ENCODE results near the gene RPS16.
A peak's percentile ranks its signal among the peaks of the same experiment; 100 is the strongest.
"Not testable (repeated sequence)": the region's sequence is repeated elsewhere in the genome, so short reads cannot be mapped to it uniquely, and the experiment has no call there.

RPS16 gene

GRCh38 chr19:39480337-39481228, 44.8 kb upstream of the RPS16 start, which contains the start of gene TIMM50:
Gene TIMM50, plus strand, starts transcription at chr19:39480838. Its CDS starts 16 bp downstream, at chr19:39480854.
- Histone ChIP-seq H3K27me3 (ENCODE audit: insufficient read depth, low read depth) (no peaks in the 10 kb centered on the region), H3K4me3 (IDR thresholded peaks at IDR 0.05; ENCODE audit: insufficient read depth, low read depth, low read length) (no peak within 1 kb of the TSS), H3K79me2 (ENCODE audit: insufficient read depth, low read depth) (peaks cover 30% of the 10 kb centered on the region), H2AFZ (ENCODE audit: low read depth) (peak within 1 kb of the TSS; percentile 86), H3K27ac (peak within 1 kb of the TSS; percentile 64), H3K4me1 (ENCODE audit: low read depth, poor library complexity, severe bottlenecking) (peaks cover 13% of the 10 kb centered on the region), H3K9ac (peak within 1 kb of the TSS; percentile 94), H3K36me3 (ENCODE audit: insufficient read depth) (peaks cover 10% of the 10 kb centered on the region; the same call in 1 of the 2 replicates), H3K4me2 (peak within 1 kb of the TSS; percentile 79), H4K20me1 (ENCODE audit: insufficient read depth) (no peaks in the 10 kb centered on the region)
- TF ChIP-seq CTCF (conservative IDR thresholded peaks at IDR 0.05; ENCODE audit: low read depth, low read length): no peak

- TF ChIP-seq CTCF (conservative IDR thresholded peaks at IDR 0.05; ENCODE audit: low read depth, low read length): no peak
- Histone ChIP-seq H3K27me3 (ENCODE audit: insufficient read depth, low read depth) (no peaks in the 10 kb centered on the region), H3K9ac (peak overlapping the region; percentile 94; the same call in 1 of the 2 replicates), H3K27ac (no peak overlapping the region; the same call in 1 of the 2 replicates), H3K4me1 (ENCODE audit: low read depth, poor library complexity, severe bottlenecking) (peaks cover 13% of the 10 kb centered on the region), H3K4me3 (IDR thresholded peaks at IDR 0.05; ENCODE audit: insufficient read depth, low read depth, low read length) (no peak overlapping the region), H3K4me2 (peak overlapping the region; percentile 79), H3K79me2 (ENCODE audit: insufficient read depth, low read depth) (peaks cover 30% of the 10 kb centered on the region), H3K36me3 (ENCODE audit: insufficient read depth) (peaks cover 10% of the 10 kb centered on the region; the same call in 1 of the 2 replicates), H2AFZ (ENCODE audit: low read depth) (peak overlapping the region; percentile 86), H4K20me1 (ENCODE audit: insufficient read depth) (no peaks in the 10 kb centered on the region)
Observed at GRCh38 chr19:39479916-39480315, 44.2 kb upstream of the RPS16 start.

GRCh38 chr19:39479319-39479801, 43.6 kb upstream of the RPS16 start:
- Histone ChIP-seq H3K79me2 (ENCODE audit: insufficient read depth, low read depth) (peaks cover 27% of the 10 kb centered on the region), H3K4me1 (ENCODE audit: low read depth, poor library complexity, severe bottlenecking) (peaks cover 13% of the 10 kb centered on the region)
- not testable (repeated sequence) for H3K9ac ChIP-seq; H3K36me3 ChIP-seq (ENCODE audit: insufficient read depth); H2AFZ ChIP-seq (ENCODE audit: low read depth); H3K27ac ChIP-seq; H3K4me3 ChIP-seq (IDR thresholded peaks at IDR 0.05; ENCODE audit: insufficient read depth, low read depth, low read length); H4K20me1 ChIP-seq (ENCODE audit: insufficient read depth); H3K4me2 ChIP-seq; H3K27me3 ChIP-seq (ENCODE audit: insufficient read depth, low read depth)

GRCh38 chr19:39475748-39476147, 40.0 kb upstream of the RPS16 start:
- Histone ChIP-seq H3K9ac (no peak overlapping the region), H3K27ac (no peak overlapping the region), H4K20me1 (ENCODE audit: insufficient read depth) (no peaks in the 10 kb centered on the region), H3K4me1 (ENCODE audit: low read depth, poor library complexity, severe bottlenecking) (peaks cover 4% of the 10 kb centered on the region), H3K4me3 (IDR thresholded peaks at IDR 0.05; ENCODE audit: insufficient read depth, low read depth, low read length) (no peak overlapping the region), H3K36me3 (ENCODE audit: insufficient read depth) (no peaks in the 10 kb centered on the region), H3K27me3 (ENCODE audit: insufficient read depth, low read depth) (no peaks in the 10 kb centered on the region), H3K79me2 (ENCODE audit: insufficient read depth, low read depth) (peaks cover under 1% of the 10 kb centered on the region; the same call in 1 of the 2 replicates), H3K4me2 (no peak overlapping the region), H2AFZ (ENCODE audit: low read depth) (no peak overlapping the region)
- no peak for TF ChIP-seq CTCF (conservative IDR thresholded peaks at IDR 0.05; ENCODE audit: low read depth, low read length)
